Thyroid gland (tissue), 4 donors: ENCODE results near the gene TMEM266. TPM values are rescaled to one million over a fixed set of nuclear protein-coding genes. Genes with fewer than 3 reads are reported as not detected.

Experiments used
- DNase-seq, 2 donors: peaks; one replicate each; pipeline ENCODE4 v3.0.0-alpha.2; 2019
- H3K27ac ChIP-seq, 3 donors: fragments of 200-600 bp; sonication (generic); 1 replicate in 2 of 3; 2 replicates in 1 of 3; pipeline ENCODE4 v1.5.1; 2016 to 2019; ENCODE audit warnings: mild to moderate bottlenecking in 1 of 3, moderate library complexity in 1 of 3
- H3K27me3 ChIP-seq: fragments of 200-600 bp; sonication (generic); one replicate; pipeline ENCODE4 v1.5.1; 2019
- H3K36me3 ChIP-seq, 2 donors: fragments of 200-600 bp; sonication (generic); one replicate each; pipeline ENCODE4 v1.5.1; 2016 to 2019
- H3K4me1 ChIP-seq, 2 donors: fragments of 200-600 bp; sonication (generic); one replicate each; pipeline ENCODE4 v1.5.1; 2017 to 2019
- H3K4me3 ChIP-seq, 3 donors: fragments of 200-600 bp; sonication (generic); replicated peaks in 1 of 3; 1 replicate in 2 of 3; 2 replicates in 1 of 3; pipeline ENCODE4 v1.5.1; 2016; ENCODE audit warnings: mild to moderate bottlenecking in 1 of 3
- H3K9me3 ChIP-seq: fragments of 200-600 bp; sonication (generic); one replicate; pipeline ENCODE4 v1.5.1; 2017
- POLR2A ChIP-seq, 2 donors: fragments of 450-650 bp; IDR thresholded peaks; one replicate each; pipeline ENCODE4 v1.6.1; 2017; ENCODE audit warnings: antibody characterized with exemption in 2 of 2, mild to moderate bottlenecking in 2 of 2, moderate library complexity in 1 of 2
- WGBS, 2 donors: methylation state at CpG; one replicate each; pipeline ENCODE4 v1.1.5; 2017; 5-methylcytosine and 5-hydroxymethylcytosine counted together
- intact Hi-C: fragments of 100-400 bp; cut with DNase I; formaldehyde crosslinking; loops from one replicate; pipeline ENCODE4 v1.15.1; 2023
- total RNA-seq, 4 donors: library from RNA; depleted of rRNA; stranded (reverse); fragments of >200 nt; gene quantifications; one replicate each; pipeline ENCODE4 v1.2.3, GENCODE V29; 2016
- TF ChIP-seq, protein P1 (sequence below), 6 experiments: fragments of 200-600 bp in 3 of 6; fragments of 450-650 bp in 3 of 6; sonication (generic) in 3 of 6; IDR thresholded peaks; one replicate each; pipeline ENCODE4 v1.5.1; 2016 to 2019; ENCODE audit warnings: antibody characterized with exemption in 6 of 6, mild to moderate bottlenecking in 2 of 6, inconsistent platforms in 1 of 6, moderate library complexity in 1 of 6

Gene TMEM266
- total RNA-seq, 4 donors from 2014 or later, result not detected

DNA sequence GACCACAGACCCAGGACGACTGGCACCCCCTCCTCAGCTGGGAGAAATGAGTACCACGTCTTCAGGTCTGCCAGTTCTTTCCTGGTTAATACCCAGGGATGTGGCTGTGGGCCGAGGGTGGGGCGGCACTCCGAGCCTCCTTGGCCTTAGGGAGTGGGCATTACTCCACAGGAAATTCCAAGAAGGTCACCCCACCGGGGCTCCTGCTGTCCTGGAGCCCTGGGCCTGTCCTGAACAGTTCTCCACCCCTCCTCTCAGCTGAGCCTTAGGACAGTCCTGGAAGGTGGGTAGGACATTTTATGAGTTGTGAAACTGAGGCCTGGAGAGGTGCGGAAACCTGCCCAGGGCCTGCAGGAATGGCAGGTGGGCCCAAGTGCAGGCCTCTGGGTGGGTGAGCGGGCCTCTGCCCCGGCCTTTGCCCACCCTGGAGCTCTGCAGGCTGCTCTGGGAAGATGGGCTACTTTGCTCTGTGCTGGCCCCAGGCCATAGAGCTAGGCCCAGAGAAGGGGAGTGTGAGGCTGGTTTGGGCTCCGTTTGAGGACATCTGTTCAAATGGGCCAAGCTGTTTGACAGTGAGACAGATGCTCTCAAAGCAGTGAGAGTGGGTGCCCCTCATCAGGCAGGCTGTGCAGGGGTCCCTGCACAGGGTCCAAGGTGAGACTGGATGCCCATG is 103.1 kb downstream of the TMEM266 start:
- no peak for TF ChIP-seq POLR2A (IDR thresholded peaks at IDR 0.05)
- TF ChIP-seq, protein P1, sequence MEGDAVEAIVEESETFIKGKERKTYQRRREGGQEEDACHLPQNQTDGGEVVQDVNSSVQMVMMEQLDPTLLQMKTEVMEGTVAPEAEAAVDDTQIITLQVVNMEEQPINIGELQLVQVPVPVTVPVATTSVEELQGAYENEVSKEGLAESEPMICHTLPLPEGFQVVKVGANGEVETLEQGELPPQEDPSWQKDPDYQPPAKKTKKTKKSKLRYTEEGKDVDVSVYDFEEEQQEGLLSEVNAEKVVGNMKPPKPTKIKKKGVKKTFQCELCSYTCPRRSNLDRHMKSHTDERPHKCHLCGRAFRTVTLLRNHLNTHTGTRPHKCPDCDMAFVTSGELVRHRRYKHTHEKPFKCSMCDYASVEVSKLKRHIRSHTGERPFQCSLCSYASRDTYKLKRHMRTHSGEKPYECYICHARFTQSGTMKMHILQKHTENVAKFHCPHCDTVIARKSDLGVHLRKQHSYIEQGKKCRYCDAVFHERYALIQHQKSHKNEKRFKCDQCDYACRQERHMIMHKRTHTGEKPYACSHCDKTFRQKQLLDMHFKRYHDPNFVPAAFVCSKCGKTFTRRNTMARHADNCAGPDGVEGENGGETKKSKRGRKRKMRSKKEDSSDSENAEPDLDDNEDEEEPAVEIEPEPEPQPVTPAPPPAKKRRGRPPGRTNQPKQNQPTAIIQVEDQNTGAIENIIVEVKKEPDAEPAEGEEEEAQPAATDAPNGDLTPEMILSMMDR (IDR thresholded peaks at IDR 0.05), result no peak
- DNase-seq, result no peak
- 86 to 100% methylated on average over 1 to 9 of the region's 10 CpGs for WGBS, 2 donors
- Histone ChIP-seq H3K4me1 (no peaks in the 10 kb centered on the region), H3K9me3 (no peaks in the 10 kb centered on the region), H3K27ac (no peak overlapping the region), H3K4me3 (no peak overlapping the region), H3K27me3 (no peaks in the 10 kb centered on the region), H3K36me3 (no peaks in the 10 kb centered on the region)
- intact Hi-C loops, result no loop called here

GRCh38 chr15:76163457-76164295 is 103.9 kb downstream of the TMEM266 start:
- H3K36me3 ChIP-seq, result no peaks in the 10 kb centered on the region
- no peaks in the 10 kb centered on the region for H3K4me1 ChIP-seq
- WGBS, 2 donors, result 77 to 81% methylated on average over 17 to 20 of the region's 21 CpGs
- no peak overlapping the region for H3K27ac ChIP-seq
- H3K9me3 ChIP-seq, result no peaks in the 10 kb centered on the region
- peak in 1 of 2 donors; percentile 3 for DNase-seq
- TF ChIP-seq, protein P1 (IDR thresholded peaks at IDR 0.05), result no peak
- TF ChIP-seq POLR2A (IDR thresholded peaks at IDR 0.05), result no peak
- no peak overlapping the region for H3K4me3 ChIP-seq
- no peaks in the 10 kb centered on the region for H3K27me3 ChIP-seq
- intact Hi-C loops, result no loop called here

GRCh38 chr15:76164602-76165001 is 104.8 kb downstream of the TMEM266 start:
- 94 to 96% methylated on average over 7 of the region's 8 CpGs for WGBS, 2 donors
- TF ChIP-seq, protein P1 (IDR thresholded peaks at IDR 0.05), result no peak
- TF ChIP-seq POLR2A (IDR thresholded peaks at IDR 0.05), result no peak
- H3K4me3 ChIP-seq, result no peak overlapping the region
- H3K27me3 ChIP-seq, result no peaks in the 10 kb centered on the region
- no peak for DNase-seq
- no peaks in the 10 kb centered on the region for H3K36me3 ChIP-seq
- H3K9me3 ChIP-seq, result no peaks in the 10 kb centered on the region
- H3K4me1 ChIP-seq, result no peaks in the 10 kb centered on the region
- no peak overlapping the region for H3K27ac ChIP-seq
- intact Hi-C loops, result no loop called here

DNA sequence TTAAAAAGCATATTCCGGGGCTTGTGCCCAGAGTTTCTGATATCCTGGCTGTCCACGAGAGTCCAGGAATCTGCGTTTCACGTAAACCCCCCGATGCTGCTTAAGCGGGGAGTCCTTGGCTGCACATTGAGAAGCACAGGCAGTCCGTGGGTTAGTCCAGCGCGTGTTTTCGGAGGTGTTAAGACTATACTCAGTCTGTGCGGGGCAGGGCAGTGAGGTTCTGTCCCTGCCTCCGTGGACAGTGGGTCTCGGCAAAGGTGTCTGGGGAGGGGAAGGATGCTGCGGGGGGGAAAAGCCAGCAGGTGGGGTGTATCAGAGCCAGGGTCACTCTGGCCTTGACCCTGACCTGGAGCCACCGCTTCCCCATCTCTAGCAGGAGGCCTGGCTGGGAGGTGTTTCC is 106.2 kb downstream of the TMEM266 start:
- Histone ChIP-seq H3K4me1 (no peaks in the 10 kb centered on the region), H3K9me3 (no peaks in the 10 kb centered on the region), H3K4me3 (no peak overlapping the region), H3K27me3 (no peaks in the 10 kb centered on the region), H3K36me3 (no peaks in the 10 kb centered on the region), H3K27ac (no peak overlapping the region)
- no peak for DNase-seq
- TF ChIP-seq, protein P1 (IDR thresholded peaks at IDR 0.05), result no peak
- TF ChIP-seq POLR2A (IDR thresholded peaks at IDR 0.05), result no peak
- intact Hi-C loops, result no loop called here
- 92 to 93% methylated on average over 15 of the region's 15 CpGs for WGBS, 2 donors
